Fibroblast of lung (primary cell): ENCODE measurements around the gene RBP7. TPM values are rescaled to one million over a fixed set of nuclear protein-coding genes. Genes with fewer than 3 reads are reported as not detected.

ENCODE experiments used
- DNase-seq, 2 donors: peaks; one replicate each; pipeline versions ENCODE4 v3.0.0 to v3.0.0-alpha.2; 2010; ENCODE audit warnings: low read depth in 2 of 2
- H2AFZ ChIP-seq: 2 replicates; pipeline ENCODE4 v1.5.1; 2012; ENCODE audit warnings: low read length, control low read depth, inconsistent platforms
- H3K27ac ChIP-seq: 2 replicates; pipeline ENCODE4 v1.5.1; 2011; ENCODE audit warnings: low read length, control low read depth; ENCODE audit not compliant: insufficient read depth
- H3K27me3 ChIP-seq: 2 replicates; pipeline ENCODE4 v1.5.1; 2011; ENCODE audit warnings: mild to moderate bottlenecking, low read length; ENCODE audit not compliant: control insufficient read depth, insufficient read depth
- H3K36me3 ChIP-seq: 2 replicates; pipeline ENCODE4 v1.5.1; 2011; ENCODE audit warnings: low read length; ENCODE audit not compliant: control insufficient read depth, insufficient read depth
- H3K4me1 ChIP-seq: 2 replicates; pipeline ENCODE4 v1.5.1; 2011; ENCODE audit warnings: low read length; ENCODE audit not compliant: control insufficient read depth, insufficient read depth; ENCODE audit errors: extremely low read depth
- H3K4me2 ChIP-seq: 2 replicates; pipeline ENCODE4 v1.5.1; 2011; ENCODE audit warnings: low read length, control low read depth; ENCODE audit not compliant: insufficient read depth; ENCODE audit errors: extremely low read depth
- H3K4me3 ChIP-seq, 4 experiments: fragments of 200-600 bp in 1 of 4; sonication (generic) in 1 of 4; replicated peaks in 1 of 4; 2 replicates each; pipeline ENCODE4 v1.5.1; 2011 to 2016; ENCODE audit warnings: low read length in 4 of 4, low read depth in 3 of 4, mild to moderate bottlenecking in 3 of 4, control low read depth in 2 of 4, inconsistent platforms in 1 of 4, mixed read lengths in 1 of 4; ENCODE audit not compliant: insufficient read depth in 1 of 4; ENCODE audit errors: control extremely low read depth in 1 of 4
- H3K79me2 ChIP-seq: 2 replicates; pipeline ENCODE4 v1.5.1; 2012; ENCODE audit warnings: mild to moderate bottlenecking, low read length, inconsistent platforms; ENCODE audit not compliant: control insufficient read depth, insufficient read depth
- H3K9ac ChIP-seq: 2 replicates; pipeline ENCODE4 v1.5.1; 2011; ENCODE audit warnings: mild to moderate bottlenecking, low read length, control low read depth; ENCODE audit not compliant: insufficient read depth
- H3K9me3 ChIP-seq: 2 replicates; pipeline ENCODE4 v1.5.1; 2012; ENCODE audit warnings: low read depth, low read length; ENCODE audit not compliant: control insufficient read depth, insufficient read depth
- H4K20me1 ChIP-seq: 2 replicates; pipeline ENCODE4 v1.5.1; 2011; ENCODE audit warnings: low read length; ENCODE audit not compliant: control insufficient read depth, insufficient read depth; ENCODE audit errors: extremely low read depth
- EZH2 ChIP-seq: IDR thresholded peaks from 2 replicates; pipeline ENCODE4 v1.5.1; 2012; ENCODE audit warnings: low read length, control low read depth, mild to moderate bottlenecking; ENCODE audit errors: missing control alignments
- polyA plus RNA-seq, 2 donors: library from polyadenylated mRNA; depleted of rRNA in 1 of 2; stranded (reverse) in 1 of 2; unstranded in 1 of 2; fragments of >200 nt; gene quantifications; 2 replicates each; pipeline ENCODE4 v1.2.1, GENCODE V29; 2011 to 2012; ENCODE audit warnings: missing spikeins in 1 of 2
- total RNA-seq: library from RNA; depleted of rRNA; stranded (reverse); fragments of >200 nt; gene quantifications from 2 replicates; pipeline ENCODE4 v1.2.1, GENCODE V29; 2014
- TF ChIP-seq, protein P1 (sequence below), 2 donors: IDR thresholded peaks in 1 of 2; conservative IDR thresholded peaks in 1 of 2; 1 replicate in 1 of 2; 2 replicates in 1 of 2; pipeline ENCODE4 v1.5.1; 2011 to 2012; ENCODE audit warnings: low read length in 2 of 2, control low read depth in 1 of 2, inconsistent platforms in 1 of 2, low read depth in 1 of 2, mild to moderate bottlenecking in 1 of 2

The RBP7 gene
- total and polyA plus RNA-seq, 2 donors (not counting 1 experiment from before 2014, with no cell fraction given) = not detected

DNA sequence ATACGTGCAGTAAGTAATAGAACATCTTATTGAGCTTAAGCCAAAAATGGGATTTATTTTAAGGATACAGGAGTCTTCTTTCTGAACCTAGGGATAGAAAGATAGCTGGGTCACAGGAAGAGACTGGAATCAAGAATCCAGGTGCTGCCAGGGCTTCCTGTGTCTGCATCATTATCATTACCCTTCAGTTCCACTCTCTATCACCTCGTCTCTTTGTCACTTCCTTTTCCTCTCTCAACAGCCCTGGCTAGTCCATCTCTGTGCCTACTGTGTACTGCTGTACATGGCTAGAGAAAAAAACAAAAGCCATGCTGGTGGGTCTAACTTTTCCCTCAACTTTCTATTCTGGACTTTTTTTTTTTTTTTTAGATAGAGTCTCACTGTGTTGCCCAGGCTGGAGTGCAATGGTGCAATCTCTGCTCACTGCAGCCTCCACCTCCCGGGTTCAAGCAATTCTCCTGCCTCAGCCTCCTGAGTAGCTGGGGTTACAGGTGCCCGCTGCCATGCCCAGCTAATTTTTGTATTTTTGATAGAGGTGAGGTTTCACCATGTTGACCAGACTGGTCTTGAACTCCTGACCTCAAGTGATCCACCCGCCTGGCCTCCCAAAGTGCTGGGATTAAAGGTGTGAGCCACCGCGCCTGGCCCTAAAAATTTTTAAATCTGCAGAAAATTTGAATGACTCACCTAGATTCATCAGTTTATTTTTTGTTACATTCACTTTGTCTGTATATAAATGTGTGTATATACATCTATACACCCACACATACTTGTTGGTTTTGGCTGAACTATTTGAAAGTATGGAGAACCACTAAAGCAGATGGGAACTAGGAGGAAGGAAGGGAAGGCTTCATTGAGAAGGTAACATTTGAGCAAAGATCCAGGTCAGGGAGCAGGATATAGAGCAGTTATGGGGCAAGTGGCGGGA is 67.7 kb downstream of the RBP7 start:
- no peak overlapping the region for H3K4me2 ChIP-seq
- no peaks in the 10 kb centered on the region for H3K27me3 ChIP-seq
- peaks cover 10% of the 10 kb centered on the region for H3K4me1 ChIP-seq
- no peak overlapping the region for H3K9ac ChIP-seq
- DNase-seq = peak in 1 of 2 donors; percentile 26
- no peak overlapping the region for H3K4me3 ChIP-seq
- no peaks in the 10 kb centered on the region for H3K9me3 ChIP-seq
- no peaks in the 10 kb centered on the region for H3K36me3 ChIP-seq
- TF ChIP-seq, protein P1, sequence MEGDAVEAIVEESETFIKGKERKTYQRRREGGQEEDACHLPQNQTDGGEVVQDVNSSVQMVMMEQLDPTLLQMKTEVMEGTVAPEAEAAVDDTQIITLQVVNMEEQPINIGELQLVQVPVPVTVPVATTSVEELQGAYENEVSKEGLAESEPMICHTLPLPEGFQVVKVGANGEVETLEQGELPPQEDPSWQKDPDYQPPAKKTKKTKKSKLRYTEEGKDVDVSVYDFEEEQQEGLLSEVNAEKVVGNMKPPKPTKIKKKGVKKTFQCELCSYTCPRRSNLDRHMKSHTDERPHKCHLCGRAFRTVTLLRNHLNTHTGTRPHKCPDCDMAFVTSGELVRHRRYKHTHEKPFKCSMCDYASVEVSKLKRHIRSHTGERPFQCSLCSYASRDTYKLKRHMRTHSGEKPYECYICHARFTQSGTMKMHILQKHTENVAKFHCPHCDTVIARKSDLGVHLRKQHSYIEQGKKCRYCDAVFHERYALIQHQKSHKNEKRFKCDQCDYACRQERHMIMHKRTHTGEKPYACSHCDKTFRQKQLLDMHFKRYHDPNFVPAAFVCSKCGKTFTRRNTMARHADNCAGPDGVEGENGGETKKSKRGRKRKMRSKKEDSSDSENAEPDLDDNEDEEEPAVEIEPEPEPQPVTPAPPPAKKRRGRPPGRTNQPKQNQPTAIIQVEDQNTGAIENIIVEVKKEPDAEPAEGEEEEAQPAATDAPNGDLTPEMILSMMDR (conservative IDR thresholded peaks at IDR 0.05 in 1 of 2, IDR thresholded peaks at IDR 0.05 in 1 of 2; ENCODE audit: low read depth in 1 of 2, low read length in 2 of 2) = no peak
- TF ChIP-seq EZH2 = no peak
- no peak overlapping the region for H2AFZ ChIP-seq
- H4K20me1 ChIP-seq = no peaks in the 10 kb centered on the region
- H3K79me2 ChIP-seq = peaks cover 15% of the 10 kb centered on the region
- H3K27ac ChIP-seq = peak overlapping the region; percentile 52

DNA sequence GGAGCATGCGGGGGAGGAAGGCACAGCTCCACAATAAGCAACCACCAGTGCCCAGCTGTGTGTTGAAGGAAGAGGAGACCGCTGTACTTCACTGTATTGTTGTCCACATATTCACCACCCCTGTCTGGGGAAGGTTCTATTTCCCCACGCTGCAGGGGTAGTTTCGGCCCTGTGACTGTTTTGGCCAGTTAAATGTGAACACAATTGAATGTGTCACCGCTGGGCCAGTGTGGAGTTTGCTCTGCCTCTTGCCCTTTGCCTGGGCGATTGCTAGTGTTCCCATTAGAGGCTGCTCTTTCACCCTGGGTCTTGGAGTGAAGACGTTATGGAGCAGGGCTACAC is 68.3 kb downstream of the RBP7 start:
- Histone ChIP-seq H2AFZ (no peak overlapping the region), H3K27ac (peak overlapping the region; percentile 52), H3K9ac (no peak overlapping the region), H3K27me3 (no peaks in the 10 kb centered on the region), H3K9me3 (no peaks in the 10 kb centered on the region), H3K4me2 (no peak overlapping the region), H3K4me1 (peaks cover 10% of the 10 kb centered on the region), H3K79me2 (peaks cover 12% of the 10 kb centered on the region), H3K36me3 (no peaks in the 10 kb centered on the region), H4K20me1 (no peaks in the 10 kb centered on the region), H3K4me3 (no peak overlapping the region)
- peak in 1 of 2 donors; percentile 28 for DNase-seq
- TF ChIP-seq EZH2 = no peak
- TF ChIP-seq, protein P1 (conservative IDR thresholded peaks at IDR 0.05 in 1 of 2, IDR thresholded peaks at IDR 0.05 in 1 of 2; ENCODE audit: low read depth in 1 of 2, low read length in 2 of 2) = no peak

Other genes with a start within 250 kb of the RBP7 start
- 78.6 and 115 TPM in 2 replicates for gene CLSTN1, start 173.3 kb upstream of the RBP7 start, total RNA-seq
- 57.4 and 65.3 TPM in 2 replicates for gene CLSTN1, start 173.3 kb upstream of the RBP7 start, polyA plus RNA-seq
- gene CTNNBIP1, start 87.0 kb upstream of the RBP7 start, total RNA-seq = 16.4 and 16.5 TPM in 2 replicates
- 19.0 and 27.6 TPM in 2 replicates for gene CTNNBIP1, start 87.0 kb upstream of the RBP7 start, polyA plus RNA-seq
- 26.9 and 31.6 TPM in 2 replicates for gene LZIC, start 53.8 kb upstream of the RBP7 start, total RNA-seq
- gene LZIC, start 53.8 kb upstream of the RBP7 start, polyA plus RNA-seq = 27.5 and 33.5 TPM in 2 replicates
- 14.4 and 17.2 TPM in 2 replicates for gene NMNAT1, start 53.8 kb upstream of the RBP7 start, total RNA-seq
- gene NMNAT1, start 53.8 kb upstream of the RBP7 start, polyA plus RNA-seq = 9.6 and 11.5 TPM in 2 replicates
- gene UBE4B, start 35.7 kb downstream of the RBP7 start, total RNA-seq = 28.2 and 30.7 TPM in 2 replicates
- gene UBE4B, start 35.7 kb downstream of the RBP7 start, polyA plus RNA-seq = 21.9 and 28.9 TPM in 2 replicates
- 19.5 and 34.3 TPM in 2 replicates for gene KIF1B, start 213.3 kb downstream of the RBP7 start, total RNA-seq
- gene KIF1B, start 213.3 kb downstream of the RBP7 start, polyA plus RNA-seq = 23.4 and 23.6 TPM in 2 replicates